NCI-H446 treated with DMSO at 0.1 percent for 48 hours (cell line): ENCODE data around the gene CEP120.
A peak's percentile ranks its signal among the peaks of the same experiment; 100 is the strongest.
"Not testable (repeated sequence)": the region's sequence is repeated elsewhere in the genome, so short reads cannot be mapped to it uniquely, and the experiment has no call there.

Experiments
- DNase-seq: peaks from one replicate; lab custom pipeline; 2025; lab: John Stamatoyannopoulos, UW

CEP120 gene

DNA sequence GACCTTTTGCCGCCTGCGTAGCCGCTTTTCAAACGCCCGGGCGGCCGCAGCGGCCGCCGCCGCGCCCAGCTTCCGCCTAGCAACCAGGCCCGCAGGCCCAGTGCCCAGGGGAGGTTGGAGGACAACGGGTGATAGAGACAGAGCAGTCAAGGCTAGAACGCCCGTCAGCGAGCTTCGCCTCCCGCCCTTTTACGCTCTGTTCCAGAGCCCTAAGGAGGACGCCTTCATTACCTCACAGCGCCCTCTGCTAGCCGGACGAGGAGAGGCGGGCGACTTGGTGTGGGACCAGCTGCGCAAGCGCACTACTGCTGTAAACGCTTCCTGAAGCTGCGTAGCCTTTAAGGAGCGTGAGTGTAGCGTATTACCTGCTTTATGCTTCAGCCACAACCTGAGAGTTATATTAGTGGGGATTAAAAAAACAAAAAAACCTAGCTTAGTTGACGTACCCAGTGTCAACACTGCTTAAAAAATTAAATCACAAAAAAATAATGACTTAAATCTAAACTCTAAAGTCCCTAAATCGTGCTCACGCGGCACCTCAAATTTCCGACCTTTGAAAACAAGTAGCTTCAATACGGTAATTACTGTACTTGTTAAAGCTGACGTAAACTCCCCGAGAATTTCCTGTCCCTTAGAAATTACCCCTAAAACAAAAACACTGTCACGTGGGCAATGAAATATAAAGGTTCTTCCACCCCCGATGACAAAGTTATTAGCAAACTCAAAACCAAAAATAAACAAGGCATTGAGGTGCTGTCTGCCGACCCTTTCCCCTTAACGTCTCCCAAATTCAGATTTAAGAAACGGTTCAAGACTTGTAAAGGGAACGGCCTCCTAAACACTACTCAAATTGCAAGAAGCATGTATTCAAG, at the start of gene CEP120:
Gene CEP120, minus strand, starts transcription at position 126 of the 872 bp plus-strand sequence. CDS start 405 bp downstream, outside the sequence.
- peak; percentile 98 for DNase-seq

DNA sequence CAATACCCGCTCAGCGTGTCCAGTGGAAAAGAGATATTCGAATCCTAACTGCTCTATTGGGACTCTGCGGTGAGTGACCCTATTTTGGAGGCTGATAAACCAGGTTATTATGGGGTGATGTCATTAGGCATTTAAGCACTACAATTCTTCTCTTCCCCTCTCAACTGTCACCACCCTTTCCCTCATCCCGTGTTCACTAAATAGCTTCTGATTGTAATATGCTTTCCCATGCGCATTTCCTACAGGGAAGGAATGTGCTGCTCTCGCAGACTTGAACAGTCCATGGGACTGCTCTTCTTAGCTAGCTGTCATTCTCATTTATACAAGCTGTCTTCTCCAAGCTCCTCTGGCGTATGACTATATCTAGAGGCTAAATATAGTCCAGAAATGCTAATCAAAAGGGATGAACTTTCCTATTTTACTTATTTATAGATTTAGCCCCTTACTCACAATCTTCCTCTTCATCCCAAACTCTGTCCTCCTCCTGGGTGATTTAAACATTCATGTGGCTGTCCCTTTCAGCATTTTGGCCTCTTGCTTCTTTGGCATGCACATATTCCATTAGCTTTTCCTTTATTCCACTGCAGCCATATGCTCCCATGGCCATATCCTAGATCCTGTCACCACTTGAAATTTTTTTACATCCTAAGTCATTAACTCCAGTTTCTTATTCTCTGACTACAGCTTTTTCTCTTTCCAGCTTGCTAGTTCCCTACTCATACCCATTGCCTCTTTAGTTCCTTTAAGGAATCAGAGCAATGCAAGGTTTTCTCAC, 49.1 kb upstream of the CEP120 start:
- DNase-seq = no peak

DNA sequence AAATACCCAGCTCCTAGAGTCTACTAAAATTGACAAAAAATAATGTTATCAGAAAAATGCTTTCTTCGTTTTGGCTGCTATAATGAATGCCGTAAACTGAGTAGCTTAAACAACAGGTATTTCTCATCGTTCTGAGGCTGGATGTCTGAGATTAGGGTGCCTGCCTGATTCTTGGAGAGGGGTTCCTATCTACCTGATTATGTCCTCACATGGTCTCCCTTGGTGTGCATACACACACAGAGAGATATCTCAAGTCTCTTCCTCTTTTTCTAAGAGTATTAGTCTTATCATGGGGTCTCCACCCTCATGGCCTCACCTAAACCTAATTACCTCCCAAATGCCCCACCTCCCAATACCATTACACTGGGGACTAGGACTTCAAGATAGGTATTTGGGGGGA, 48.2 kb upstream of the CEP120 start:
- no peak for DNase-seq

DNA sequence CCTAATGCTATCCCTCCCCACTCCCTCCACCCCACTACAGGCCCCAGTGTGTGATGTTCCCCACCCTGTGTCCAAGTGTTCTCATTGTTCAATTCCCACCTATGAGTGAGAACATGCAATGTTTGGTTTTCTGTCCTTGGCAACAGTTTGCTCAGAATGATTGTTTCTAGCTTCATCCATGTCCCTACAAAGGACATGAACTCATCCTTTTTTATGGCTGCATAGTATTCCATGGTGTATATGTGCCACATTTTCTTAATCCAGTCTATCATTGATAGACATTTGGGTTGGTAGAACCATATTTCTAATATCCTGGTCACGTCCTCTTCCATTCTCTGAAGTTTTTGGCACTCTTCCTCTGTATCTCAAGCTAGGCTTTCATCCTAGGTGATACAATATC, 43.6 kb upstream of the CEP120 start:
- not testable (repeated sequence) for DNase-seq

GRCh38 chr5:123460296-123460729, 37.1 kb upstream of the CEP120 start:
- no peak for DNase-seq

DNA sequence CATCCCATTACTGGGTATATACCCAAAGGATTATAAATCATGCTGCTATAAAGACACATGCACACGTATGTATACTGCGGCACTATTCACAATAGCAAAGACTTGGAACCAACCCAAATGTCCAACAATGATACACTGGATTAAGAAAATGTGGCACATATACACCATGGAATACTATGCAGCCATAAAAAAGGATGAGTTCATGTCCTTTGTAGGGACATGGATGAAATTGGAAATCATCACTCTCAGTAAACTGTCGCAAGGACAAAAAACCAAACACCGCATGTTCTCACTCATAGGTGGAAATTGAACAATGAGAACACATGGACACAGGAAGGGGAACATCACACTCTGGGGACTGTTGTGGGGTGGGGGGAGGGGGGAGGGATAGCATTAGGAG, 35.8 kb upstream of the CEP120 start:
- DNase-seq = not testable (repeated sequence)

- no peak for DNase-seq
Observed at GRCh38 chr5:123456242-123456641, 33.0 kb upstream of the CEP120 start.

- DNase-seq = no peak
Observed at GRCh38 chr5:123455640-123456039, 32.4 kb upstream of the CEP120 start.

GRCh38 chr5:123455095-123455494, 31.9 kb upstream of the CEP120 start:
- no peak for DNase-seq

- no peak for DNase-seq
Observed at GRCh38 chr5:123454259-123454911, 31.2 kb upstream of the CEP120 start.

GRCh38 chr5:123452401-123452800, 29.2 kb upstream of the CEP120 start:
- DNase-seq = no peak

DNA sequence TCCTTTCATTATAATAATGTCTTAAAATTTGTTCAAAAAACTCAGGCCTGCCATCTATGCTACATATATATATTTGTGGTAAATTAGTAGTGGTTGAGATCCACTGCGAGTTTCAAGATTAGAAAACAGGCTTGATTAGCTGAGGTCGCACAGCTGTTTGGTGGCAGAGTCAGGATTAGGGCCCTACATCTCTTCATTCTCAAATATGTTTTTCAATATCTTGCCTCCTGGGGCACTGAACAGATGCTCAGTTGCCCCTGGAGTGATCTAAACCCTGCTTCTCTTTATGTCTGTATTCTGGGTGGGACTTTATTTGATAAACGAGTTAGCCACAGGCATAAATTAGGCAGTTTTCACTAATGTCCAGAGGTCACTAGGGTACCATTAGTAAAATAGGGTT, 27.8 kb upstream of the CEP120 start:
- DNase-seq = no peak

DNA sequence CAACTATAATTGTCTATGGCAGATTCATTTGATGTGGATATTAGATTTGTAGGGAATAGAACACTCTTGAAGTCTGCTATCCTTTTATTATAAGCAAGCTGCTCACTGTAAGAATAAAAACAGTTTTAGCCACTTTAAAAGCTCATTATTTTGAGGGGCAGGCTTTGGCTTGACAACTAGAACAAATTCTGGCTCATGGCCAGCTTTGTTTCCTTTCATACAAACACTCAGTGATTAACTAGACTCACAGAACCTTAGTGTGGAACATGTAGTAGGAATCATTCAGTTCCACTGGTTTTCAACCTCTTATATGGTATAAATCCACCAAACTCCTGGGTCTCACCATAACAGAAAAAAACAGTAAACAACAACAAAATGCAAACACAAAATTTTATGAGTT, 27.4 kb upstream of the CEP120 start:
- peak; percentile 69 for DNase-seq

GRCh38 chr5:123450114-123450513, 26.9 kb upstream of the CEP120 start:
- no peak for DNase-seq

- DNase-seq = no peak
Observed at GRCh38 chr5:123449424-123449974, 26.3 kb upstream of the CEP120 start.

- DNase-seq = no peak
Observed at GRCh38 chr5:123448743-123449142, 25.5 kb upstream of the CEP120 start.

DNA sequence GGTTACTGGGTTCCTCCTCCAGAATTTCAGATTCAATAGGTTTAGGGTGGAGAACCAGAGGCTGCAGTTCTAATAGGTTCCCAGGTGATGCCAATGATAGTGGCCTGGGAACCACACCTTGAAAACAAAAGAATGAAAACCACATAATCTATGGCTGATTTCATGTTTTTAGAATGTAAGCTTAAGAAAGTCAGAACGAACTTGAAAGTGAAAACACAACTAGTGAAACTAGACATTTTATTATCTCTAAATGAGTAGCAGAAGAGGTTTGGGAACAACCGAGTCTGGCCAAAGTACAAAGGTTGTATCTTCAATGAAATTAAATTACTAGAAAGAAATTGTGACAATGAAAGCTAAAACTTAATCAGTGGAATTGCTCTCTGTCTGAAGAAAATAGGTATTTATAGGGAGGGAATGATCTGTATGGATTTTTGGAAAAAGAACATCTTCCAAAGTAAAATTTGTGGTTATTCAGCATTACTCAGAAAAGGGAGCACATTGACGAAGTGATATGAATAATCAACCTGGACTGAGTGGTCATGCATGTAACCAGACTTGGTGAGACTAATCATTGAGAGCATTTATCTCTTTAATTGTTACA, 24.9 kb upstream of the CEP120 start:
- DNase-seq = no peak

DNA sequence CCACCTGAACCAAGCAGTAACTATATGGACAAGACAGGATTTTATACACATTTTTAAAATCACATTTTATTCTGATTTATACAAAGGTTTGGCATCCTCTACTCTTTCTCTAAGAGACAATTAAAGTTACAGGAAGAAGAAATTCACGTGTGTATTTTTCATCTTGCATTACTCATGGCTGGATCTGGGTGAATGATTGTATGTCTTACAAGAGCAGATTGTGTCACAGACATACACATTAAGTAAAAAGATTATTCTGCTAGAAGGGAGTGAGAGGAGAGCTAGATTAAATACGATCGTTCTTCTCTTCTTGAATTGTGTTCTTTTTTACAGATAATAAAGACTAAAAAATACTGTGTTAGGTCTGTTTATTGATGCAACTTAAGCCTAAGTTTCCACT, 20.8 kb upstream of the CEP120 start:
- no peak for DNase-seq

- DNase-seq = no peak
Observed at GRCh38 chr5:123441408-123441807, 18.2 kb upstream of the CEP120 start.

- DNase-seq = no peak
Observed at GRCh38 chr5:123440456-123441181, 17.4 kb upstream of the CEP120 start.

DNA sequence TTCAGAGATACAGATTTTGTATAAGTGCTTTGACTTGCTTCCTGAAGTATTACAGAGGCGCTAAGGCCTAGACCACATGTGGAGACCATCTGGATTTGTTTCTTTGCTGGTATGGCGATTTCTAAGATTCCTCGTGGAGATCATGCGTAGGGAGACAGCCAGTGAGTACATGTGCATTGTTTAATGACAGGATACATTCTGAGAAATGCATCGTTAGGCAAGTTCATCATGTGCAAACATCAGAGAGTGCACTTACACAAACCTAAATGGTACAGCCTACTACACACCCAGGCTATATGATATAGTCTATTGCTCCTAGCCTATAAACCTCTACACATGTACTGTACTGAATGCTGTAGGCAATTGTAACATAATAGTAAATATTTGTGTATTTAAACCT, 16.5 kb upstream of the CEP120 start:
- no peak for DNase-seq
